Motor neuron (in vitro differentiated cells): Measurements from ENCODE around the gene SLC4A3. TPM values are rescaled to one million over a fixed set of nuclear protein-coding genes. Genes with fewer than 3 reads are reported as not detected.
A peak's percentile ranks its signal among the peaks of the same experiment; 100 is the strongest.

Experiments
- ATAC-seq, 8 experiments: fragments of 200-7000 bp; cut with Tn5 transposase; replicated peaks in 6 of 8; 2 replicates each; pipeline ENCODE4 v1.8.0; 2021; ENCODE audit warnings: mild to moderate bottlenecking in 8 of 8, moderate library complexity in 8 of 8
- H3K27ac ChIP-seq, 2 donors: fragments of 250-450 bp; sonication (Bioruptor Pico); 2 replicates each; pipeline ENCODE4 v1.9.0; 2021; ENCODE audit warnings: antibody characterized with exemption in 2 of 2, mild to moderate bottlenecking in 2 of 2, moderate library complexity in 1 of 2
- H3K4me1 ChIP-seq, 2 donors: fragments of 250-450 bp; sonication (Bioruptor Pico); replicated peaks in 1 of 2; 2 replicates each; pipeline ENCODE4 v1.6.1; 2021; ENCODE audit warnings: antibody characterized with exemption in 2 of 2, mild to moderate bottlenecking in 2 of 2, moderate library complexity in 1 of 2
- H3K4me3 ChIP-seq, 5 donors: fragments of 250-450 bp; sonication (Bioruptor Pico); 2 replicates each; pipeline ENCODE4 v1.9.0; 2021; ENCODE audit warnings: antibody characterized with exemption in 5 of 5, mild to moderate bottlenecking in 5 of 5, moderate library complexity in 4 of 5
- whole genome bisulfite sequencing, 10 experiments: fragments of 450-650 bp; shearing (Covaris generic); methylation state at CpG; one replicate each; pipeline ENCODE4 v1.0.0; 2022; 5-methylcytosine and 5-hydroxymethylcytosine counted together
- in situ Hi-C, 9 experiments: fragments of 400-800 bp; cut with MboI; loops; one replicate each; pipeline ENCODE4 v1.15.0; 2021; ENCODE audit warnings: low sequenced_read_pairs in 9 of 9, low pct_unique_long_range_greater_than_20kb in 2 of 9; ENCODE audit not compliant: unreplicated experiment in 9 of 9
- total RNA-seq, 8 experiments: library from RNA; unstranded; fragments of 300-600 nt; gene quantifications; 2 replicates each; pipeline versions ENCODE4 v1.2.3 to v1.2.4, GENCODE V29; 2022

Gene SLC4A3
- total RNA-seq, 8 experiments from 2014 or later, result 0.05 to 17.7 (median 5.8) TPM

DNA sequence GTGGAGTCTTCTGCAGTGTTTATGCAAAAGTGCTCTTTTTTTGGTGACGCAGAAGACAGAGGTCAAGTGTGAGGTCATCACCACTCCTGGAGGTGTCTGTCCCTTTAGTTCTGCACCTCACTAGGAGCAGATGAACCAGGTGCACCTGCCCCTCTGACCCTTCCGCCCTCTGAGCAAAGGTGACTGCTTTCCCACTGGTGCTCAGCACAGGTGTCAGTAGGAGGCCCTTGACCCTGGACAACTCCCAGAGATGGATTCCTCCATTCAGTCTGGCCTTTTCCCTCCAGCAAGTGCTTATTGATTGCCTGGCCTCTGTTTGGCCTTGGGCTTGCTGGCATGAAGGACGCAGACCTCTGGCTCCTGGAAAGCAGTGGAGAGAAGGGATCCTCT lies 8.7 kb upstream of the SLC4A3 start:
- ATAC-seq, result no peak
- WGBS, 10 experiments, result 44 to 100% (median 100%) methylated on average over 1 to 2 of the region's 3 CpGs; no CpG with 5 or more reads in 1 of the 10 experiments
- in situ Hi-C loops, result no loop called here
- no peak overlapping the region for H3K4me3 ChIP-seq
- no peak overlapping the region for H3K27ac ChIP-seq
- peaks cover 4 to 8% of the 10 kb centered on the region in 2 donors for H3K4me1 ChIP-seq

DNA sequence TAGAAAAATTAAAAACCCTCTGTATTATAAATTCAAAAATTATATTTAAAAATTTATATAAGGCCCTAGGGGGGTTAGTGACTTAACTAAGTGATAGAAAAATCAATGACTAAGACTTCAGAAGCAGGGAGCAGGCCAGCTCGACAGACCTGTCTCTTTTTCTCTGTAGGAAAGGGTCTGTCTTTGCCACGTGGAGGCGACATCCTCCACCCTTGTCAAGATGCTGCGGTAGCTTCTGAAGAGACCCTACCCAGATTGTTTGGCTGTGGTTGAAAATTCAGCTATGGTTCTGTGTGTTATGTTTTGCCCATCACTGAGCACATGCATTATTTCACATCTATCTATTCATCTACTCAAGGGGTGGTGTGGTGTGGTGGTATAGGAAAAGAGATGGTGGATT lies 8.2 kb upstream of the SLC4A3 start:
- H3K4me1 ChIP-seq, result peaks cover 4 to 8% of the 10 kb centered on the region in 2 donors
- in situ Hi-C loops, result no loop called here
- peak in 5 of 8 experiments; percentile 62 to 84 (median 76) for ATAC-seq
- no peak overlapping the region for H3K27ac ChIP-seq
- no peak overlapping the region for H3K4me3 ChIP-seq
- WGBS, 10 experiments, result 0 to 70% (median 29%) methylated on average over 1 to 4 of the region's 4 CpGs; no CpG with 5 or more reads in 2 of the 10 experiments

DNA sequence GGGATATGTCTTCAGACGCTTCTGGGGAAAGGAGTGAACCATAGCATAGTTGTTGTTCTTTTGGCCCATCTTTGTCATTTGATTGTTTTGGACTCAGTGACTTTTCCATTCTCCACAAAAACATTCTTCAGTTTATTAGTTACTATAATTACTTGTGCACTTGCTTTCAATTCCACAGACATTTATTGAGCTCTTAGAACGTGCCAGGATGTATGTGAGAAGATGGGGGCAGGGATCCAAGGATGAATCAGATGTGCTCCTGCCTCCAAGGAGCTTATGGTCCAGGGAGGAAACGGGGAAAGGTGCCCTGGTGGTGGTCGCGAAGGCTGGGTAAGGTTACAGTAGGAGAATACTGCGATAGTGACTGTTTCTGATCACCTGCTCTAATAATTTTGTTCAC lies 6.9 kb upstream of the SLC4A3 start:
- H3K27ac ChIP-seq, result no peak overlapping the region
- peaks cover 4 to 8% of the 10 kb centered on the region in 2 donors for H3K4me1 ChIP-seq
- ATAC-seq, result no peak
- 11 to 92% (median 80%) methylated on average over 1 to 6 of the region's 6 CpGs; no CpG with 5 or more reads in 2 of the 10 experiments for WGBS, 10 experiments
- no peak overlapping the region for H3K4me3 ChIP-seq
- in situ Hi-C loops, result no loop called here

DNA sequence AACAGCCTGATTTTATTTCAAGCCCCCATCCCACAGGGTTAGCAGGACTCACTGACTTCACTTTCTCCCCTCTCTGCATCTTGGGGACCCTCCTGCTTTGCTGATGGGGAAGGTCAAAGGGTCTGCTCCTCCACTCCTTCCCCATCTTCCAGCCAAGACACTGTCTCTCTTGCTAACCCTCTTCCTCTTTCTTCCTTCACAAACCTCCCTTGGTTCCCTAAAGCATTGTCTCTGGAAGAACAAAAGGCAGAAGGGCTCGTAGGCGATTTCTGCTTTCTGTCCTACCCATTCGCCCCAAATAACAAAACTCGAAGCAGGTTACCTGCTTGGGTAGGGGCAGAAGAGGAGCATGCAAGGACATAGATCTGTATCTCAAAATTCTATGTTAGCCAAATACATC lies 5.5 kb upstream of the SLC4A3 start:
- in situ Hi-C loops, result no loop called here
- 0 to 63% (median 50%) methylated on average over 1 to 4 of the region's 4 CpGs; no CpG with 5 or more reads in 3 of the 10 experiments for WGBS, 10 experiments
- no peak overlapping the region for H3K4me3 ChIP-seq
- no peak overlapping the region for H3K27ac ChIP-seq
- H3K4me1 ChIP-seq, result peaks cover 4 to 8% of the 10 kb centered on the region in 2 donors
- no peak for ATAC-seq

DNA sequence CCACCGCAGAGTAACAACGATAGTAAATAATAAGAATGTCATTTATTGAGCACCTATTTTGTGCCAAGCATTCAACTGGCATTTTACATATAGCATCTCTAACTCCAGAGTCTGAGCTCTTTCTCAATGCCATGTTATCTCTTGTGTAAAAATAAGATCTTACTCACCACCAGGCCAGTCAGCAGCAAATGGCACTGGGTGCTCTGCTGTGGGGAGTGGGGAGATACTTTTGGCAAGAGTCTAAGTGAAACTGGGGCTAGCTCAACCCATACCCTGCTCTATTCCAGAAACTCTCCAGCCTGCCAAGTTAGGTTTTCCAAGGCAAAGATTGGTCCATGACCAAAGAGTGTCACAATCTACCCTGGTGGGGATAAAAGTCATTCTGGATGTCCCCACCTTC lies 5.0 kb upstream of the SLC4A3 start:
- in situ Hi-C loops, result no loop called here
- H3K27ac ChIP-seq, result no peak overlapping the region
- no peak overlapping the region for H3K4me3 ChIP-seq
- no peak for ATAC-seq
- peaks cover 6 to 10% of the 10 kb centered on the region in 2 donors for H3K4me1 ChIP-seq
- WGBS, 10 experiments, result 83 to 100% (median 93%) methylated on average over 2 of the region's 2 CpGs; no CpG with 5 or more reads in 4 of the 10 experiments

DNA sequence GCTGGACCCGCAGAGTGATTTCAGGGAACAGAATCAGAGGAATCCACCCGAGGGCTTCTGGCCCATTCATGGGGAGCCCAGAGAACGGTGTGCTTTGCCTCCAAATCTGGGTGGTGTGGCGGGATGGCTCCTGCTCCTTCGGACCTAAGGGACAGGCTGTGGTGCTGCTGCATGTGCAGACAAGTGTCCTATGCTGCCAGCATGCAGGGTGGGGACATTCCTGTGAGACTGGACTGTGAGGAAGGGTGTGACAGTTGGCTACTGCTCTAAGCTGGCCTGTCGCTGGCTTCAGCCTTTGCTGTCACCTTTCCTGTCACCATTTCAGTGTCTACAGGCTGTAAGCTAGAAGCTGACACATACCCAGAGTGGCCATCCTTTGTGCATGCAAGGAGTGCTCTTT lies 2.9 kb upstream of the SLC4A3 start:
- WGBS, 10 experiments, result 60 to 100% (median 76%) methylated on average over 1 to 6 of the region's 6 CpGs; no CpG with 5 or more reads in 3 of the 10 experiments
- in situ Hi-C loops, result no loop called here
- ATAC-seq, result no peak
- Histone ChIP-seq H3K4me3 (no peak overlapping the region), H3K4me1 (peaks cover 9% of the 10 kb centered on the region in 2 donors), H3K27ac (no peak overlapping the region)

DNA sequence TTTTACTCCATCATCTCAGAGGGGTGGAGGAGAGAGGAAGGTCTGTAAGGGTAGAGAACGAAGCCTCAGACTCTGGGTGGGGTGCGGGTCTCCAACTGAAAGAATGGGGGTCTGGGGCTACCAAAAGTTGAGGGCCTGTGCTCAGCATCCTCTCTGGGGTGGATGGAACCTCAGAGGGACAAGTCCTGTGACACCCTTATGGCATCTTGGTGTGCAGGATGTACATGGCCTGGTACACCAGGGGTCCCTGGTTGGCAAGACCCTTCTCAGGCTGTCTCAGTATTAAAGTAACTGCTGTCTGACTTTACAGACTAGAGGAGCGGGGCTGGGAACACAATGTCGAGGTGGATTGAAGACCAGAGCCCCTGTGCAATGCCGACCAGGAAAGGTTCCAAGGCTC lies 2.3 kb upstream of the SLC4A3 start:
- in situ Hi-C loops, result no loop called here
- no peak overlapping the region for H3K4me3 ChIP-seq
- ATAC-seq, result no peak
- peaks cover 9% of the 10 kb centered on the region in 2 donors for H3K4me1 ChIP-seq
- 66 to 100% (median 78%) methylated on average over 1 to 4 of the region's 5 CpGs; no CpG with 5 or more reads in 4 of the 10 experiments for WGBS, 10 experiments
- H3K27ac ChIP-seq, result no peak overlapping the region

DNA sequence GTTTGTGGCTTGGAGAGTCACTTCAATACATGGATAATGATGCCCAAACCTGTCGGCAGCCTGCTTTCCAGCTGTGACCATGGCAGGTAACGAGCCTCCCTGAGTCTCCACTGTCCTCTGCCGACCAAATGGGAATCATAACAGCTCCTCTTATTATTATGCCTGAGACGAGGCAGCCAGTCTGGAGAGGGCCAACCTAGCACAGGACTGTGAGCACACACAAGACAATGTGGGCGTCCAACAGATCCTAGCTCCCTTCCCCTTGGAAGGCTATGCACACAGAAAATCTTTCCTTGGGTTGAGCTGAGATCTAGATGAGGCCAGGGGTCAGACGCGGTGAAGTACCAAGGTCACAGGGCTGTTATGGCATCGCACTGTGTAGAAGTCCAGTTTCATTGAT lies 890 bp upstream of the SLC4A3 start:
- ATAC-seq, result peak in 4 of 8 experiments; percentile 25 to 50 (median 35)
- Histone ChIP-seq H3K27ac (no peak overlapping the region), H3K4me3 (no peak overlapping the region), H3K4me1 (peaks cover 9% of the 10 kb centered on the region in 2 donors)
- 40 to 100% (median 89%) methylated on average over 1 to 6 of the region's 8 CpGs; no CpG with 5 or more reads in 5 of the 10 experiments for WGBS, 10 experiments
- in situ Hi-C loops, result no loop called here

DNA sequence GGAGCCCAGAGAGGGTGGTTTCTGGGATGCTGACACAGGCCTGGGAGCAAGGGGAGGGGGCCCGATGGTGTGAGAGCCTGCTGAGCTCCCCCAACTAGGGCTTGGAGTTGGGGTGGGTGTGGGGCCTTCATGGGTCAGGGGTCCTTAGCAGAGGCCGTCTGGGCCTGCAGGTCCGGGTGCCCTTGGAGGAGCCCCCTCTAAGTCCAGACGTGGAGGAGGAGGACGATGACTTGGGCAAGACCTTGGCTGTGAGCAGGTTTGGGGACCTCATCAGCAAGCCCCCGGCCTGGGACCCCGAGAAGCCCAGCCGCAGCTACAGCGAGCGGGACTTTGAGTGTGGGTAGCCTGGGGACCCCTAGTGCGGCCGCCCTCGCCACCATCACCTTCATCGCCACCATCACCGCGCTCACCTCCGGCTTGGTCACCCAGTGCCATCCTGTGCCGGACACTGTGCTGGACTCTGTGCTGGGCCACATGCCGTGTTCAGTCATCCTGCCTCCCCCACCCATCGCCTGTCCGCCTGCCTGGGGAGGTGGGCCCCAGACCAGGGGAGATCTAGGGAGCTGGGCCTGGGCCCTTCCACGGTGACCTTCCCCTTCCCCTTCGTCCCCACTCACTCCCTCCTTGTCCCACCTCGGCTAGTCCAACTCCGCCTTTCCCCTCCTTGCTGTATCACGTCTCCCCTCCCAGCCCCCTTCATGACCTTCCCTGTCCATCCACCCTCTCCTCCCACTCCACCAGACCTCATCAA lies 980 bp downstream of the SLC4A3 start:
- WGBS, 10 experiments, result 100% methylated on average over 1 of the region's 26 CpGs; no CpG with 5 or more reads in 9 of the 10 experiments
- peak in 1 of 8 experiments; percentile 3 for ATAC-seq
- Histone ChIP-seq H3K4me3 (peak overlapping the region; percentile 38 to 73 (median 49)), H3K4me1 (peaks cover 9% of the 10 kb centered on the region in 2 donors), H3K27ac (no peak overlapping the region)
- in situ Hi-C loops, result no loop called here

DNA sequence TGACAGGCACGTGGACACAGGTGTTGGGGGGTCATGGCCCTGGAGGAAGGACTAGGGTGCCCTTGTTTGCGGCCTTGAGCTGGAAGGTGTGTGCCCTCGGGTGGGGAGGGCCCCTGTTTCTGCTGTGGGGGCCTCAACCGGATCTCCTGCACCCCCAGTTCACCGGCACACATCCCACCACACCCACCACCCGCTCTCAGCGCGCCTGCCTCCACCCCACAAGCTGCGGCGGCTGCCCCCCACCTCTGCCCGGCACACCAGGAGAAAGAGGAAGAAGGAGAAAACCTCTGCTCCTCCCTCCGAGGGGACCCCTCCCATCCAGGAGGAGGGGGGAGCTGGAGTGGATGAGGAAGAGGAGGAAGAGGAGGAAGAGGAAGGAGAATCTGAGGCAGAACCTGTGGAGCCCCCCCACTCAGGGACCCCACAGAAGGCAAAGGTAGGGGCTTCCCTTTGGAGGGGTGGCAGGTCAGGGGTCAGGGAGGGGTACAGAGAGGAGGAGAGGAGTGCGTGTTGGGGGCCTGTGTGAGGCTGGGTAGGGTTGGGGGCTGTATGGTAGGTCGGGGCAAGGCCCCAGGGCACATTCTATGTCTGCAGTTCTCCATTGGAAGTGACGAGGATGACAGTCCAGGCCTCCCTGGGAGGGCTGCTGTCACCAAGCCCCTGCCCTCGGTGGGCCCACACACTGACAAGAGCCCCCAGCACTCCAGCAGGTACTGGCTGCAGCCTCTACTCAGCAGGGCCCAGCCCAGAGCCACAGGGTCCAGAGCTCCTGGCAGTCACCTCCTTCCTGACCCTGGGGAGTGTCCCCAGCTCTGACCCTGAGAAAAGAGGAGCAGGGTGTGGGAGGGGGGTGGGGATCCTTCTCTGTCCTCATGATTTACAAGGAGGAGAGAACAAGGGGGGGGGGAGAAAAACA lies 1.8 kb downstream of the SLC4A3 start:
- WGBS, 10 experiments, result 93% methylated on average over 6 of the region's 16 CpGs; no CpG with 5 or more reads in 9 of the 10 experiments
- no peak overlapping the region for H3K27ac ChIP-seq
- no peak for ATAC-seq
- H3K4me1 ChIP-seq, result peaks cover 9% of the 10 kb centered on the region in 2 donors
- in situ Hi-C loops, result no loop called here
- no peak overlapping the region for H3K4me3 ChIP-seq

DNA sequence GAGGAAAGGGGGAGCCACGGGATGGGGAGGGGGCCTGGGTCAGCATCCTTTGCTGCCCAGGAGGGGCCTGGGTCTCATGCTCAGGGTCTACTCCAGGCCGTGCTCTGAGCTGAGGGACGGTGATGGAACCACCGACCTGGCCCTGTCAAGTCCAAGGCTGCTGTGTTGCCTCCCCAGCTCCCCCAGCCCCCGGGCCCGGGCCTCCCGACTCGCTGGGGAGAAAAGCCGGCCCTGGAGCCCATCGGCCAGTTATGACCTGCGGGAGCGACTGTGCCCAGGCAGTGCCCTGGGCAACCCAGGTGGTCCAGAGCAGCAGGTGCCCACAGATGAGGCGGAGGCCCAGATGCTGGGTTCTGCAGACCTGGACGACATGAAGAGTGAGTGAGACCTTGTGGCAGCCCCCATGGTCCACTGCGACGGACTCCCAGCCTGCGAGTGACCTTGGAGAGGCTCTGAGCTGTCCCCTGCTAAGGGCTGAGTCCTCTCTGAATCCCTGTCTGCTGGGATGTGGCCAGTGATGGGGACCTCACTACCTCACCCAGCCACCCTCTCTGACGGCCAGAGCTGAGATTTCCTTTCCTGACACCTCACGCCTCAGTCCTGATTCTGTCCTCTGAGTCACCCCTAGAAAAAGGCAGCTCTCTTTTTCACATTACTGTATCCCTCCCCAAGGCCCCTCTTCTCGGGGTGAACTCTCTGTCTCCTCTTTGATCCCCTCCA lies 2.7 kb downstream of the SLC4A3 start:
- no peak for ATAC-seq
- H3K27ac ChIP-seq, result no peak overlapping the region

DNA sequence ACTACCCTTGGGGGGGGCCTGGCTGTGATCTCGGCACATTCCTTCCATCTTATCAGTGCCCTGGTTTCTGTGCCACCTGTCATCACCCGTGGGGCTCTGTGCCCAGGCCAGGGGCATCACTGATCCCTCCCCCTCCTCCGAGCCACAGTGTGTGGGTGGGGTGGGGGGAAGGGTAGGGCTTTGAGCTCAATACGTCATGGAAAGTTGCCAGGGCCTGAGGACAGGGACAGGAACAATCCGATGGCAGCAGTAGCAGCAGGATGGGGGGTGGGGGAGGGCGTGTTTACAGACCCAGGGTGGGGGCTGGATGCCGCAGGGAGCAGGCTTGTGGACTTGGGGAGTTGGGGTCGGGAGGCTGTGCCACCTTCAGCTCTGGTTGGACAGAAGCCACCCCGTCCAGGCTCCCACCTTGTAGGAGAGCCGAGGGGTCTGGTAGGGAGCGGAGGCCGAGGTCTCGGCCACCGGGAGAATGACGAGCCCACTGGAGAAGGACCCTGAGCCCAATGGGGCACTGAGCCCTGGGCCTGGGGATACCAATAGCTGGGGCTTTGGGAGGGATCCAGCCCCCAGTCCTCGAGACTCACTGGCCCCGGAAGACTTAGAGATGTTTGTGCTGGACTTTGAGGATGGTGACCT lies 3.5 kb downstream of the SLC4A3 start:
- no peak for ATAC-seq
- no peak overlapping the region for H3K4me3 ChIP-seq
- WGBS, 10 experiments, result 80 to 83% methylated on average over 1 of the region's 17 CpGs; no CpG with 5 or more reads in 8 of the 10 experiments
- in situ Hi-C loops, result no loop called here
- no peak overlapping the region for H3K27ac ChIP-seq
- H3K4me1 ChIP-seq, result peaks cover 9% of the 10 kb centered on the region in 2 donors

More for the DNA sequence above, 2.7 kb downstream of the SLC4A3 start:
- in situ Hi-C loops, result no loop called here
- peaks cover 9% of the 10 kb centered on the region in 2 donors for H3K4me1 ChIP-seq
- H3K4me3 ChIP-seq, result no peak overlapping the region
- 30 to 100% (median 100%) methylated on average over 1 to 4 of the region's 20 CpGs; no CpG with 5 or more reads in 5 of the 10 experiments for WGBS, 10 experiments
